HepG2 (cell line): ENCODE results near the gene BICRA.

Experiments
- CEBPB ChIP-seq: IDR thresholded peaks from 2 replicates; pipeline ENCODE4 v1.6.1; 2011; ENCODE audit warnings: low read depth, low read length, improper control_type of control experiment, borderline replicate concordance
- CEBPG ChIP-seq: IDR thresholded peaks from 2 replicates; pipeline ENCODE4 v1.6.1; 2016
- CHD2 ChIP-seq: IDR thresholded peaks from 2 replicates; pipeline ENCODE4 v1.6.1; 2011; ENCODE audit warnings: low read depth, low read length, improper control_type of control experiment
- ELF1 ChIP-seq: sonication (generic); formaldehyde crosslinking; IDR thresholded peaks from 2 replicates; pipeline ENCODE4 v1.4.0; 2020; ENCODE audit warnings: missing genetic modification reagents
- FOSL2 ChIP-seq: sonication (generic); formaldehyde crosslinking; IDR thresholded peaks from 2 replicates; pipeline ENCODE4 v1.4.0; 2020; ENCODE audit warnings: missing genetic modification reagents
- FOXM1 ChIP-seq: sonication (generic); formaldehyde crosslinking; IDR thresholded peaks from 2 replicates; pipeline ENCODE4 v1.5.0; 2020; ENCODE audit warnings: missing genetic modification reagents
- JUND ChIP-seq: sonication (generic); formaldehyde crosslinking; IDR thresholded peaks from 2 replicates; pipeline ENCODE4 v1.8.0; 2022; ENCODE audit warnings: mild to moderate bottlenecking, missing genetic modification reagents
- REST ChIP-seq, 2 experiments: IDR thresholded peaks; 2 replicates each; pipeline ENCODE4 v1.6.1; 2011 to 2012; ENCODE audit warnings: low read length in 2 of 2, borderline replicate concordance in 1 of 2, low read depth in 1 of 2, mild to moderate bottlenecking in 1 of 2, moderate library complexity in 1 of 2
- SNAPC2 ChIP-seq: sonication (generic); formaldehyde crosslinking; IDR thresholded peaks from 2 replicates; pipeline ENCODE4 v1.8.1; 2022; ENCODE audit warnings: mild to moderate bottlenecking, missing genetic modification reagents
- YY1 ChIP-seq: IDR thresholded peaks from 2 replicates; pipeline ENCODE4 v1.6.1; 2011; ENCODE audit warnings: low read length, low read depth, moderate library complexity, mild to moderate bottlenecking; ENCODE audit not compliant: insufficient read depth, insufficient replicate concordance
- ZFX ChIP-seq: sonication (generic); formaldehyde crosslinking; IDR thresholded peaks from 2 replicates; pipeline ENCODE4 v1.4.0; 2020; ENCODE audit warnings: mild to moderate bottlenecking, low read depth, missing genetic modification reagents, moderate library complexity
- ZHX2 ChIP-seq, 2 experiments: sonication (generic) in 1 of 2; formaldehyde crosslinking in 1 of 2; IDR thresholded peaks; 2 replicates each; pipeline versions ENCODE4 v1.6.1 to v1.9.0; 2014 to 2022; ENCODE audit warnings: antibody characterized with exemption in 1 of 2, borderline replicate concordance in 1 of 2, inconsistent platforms in 1 of 2, low read depth in 1 of 2, missing genetic modification reagents in 1 of 2
- ZKSCAN8 ChIP-seq: IDR thresholded peaks from 2 replicates; pipeline ENCODE4 v1.6.1; 2016; ENCODE audit warnings: borderline replicate concordance, missing genetic modification reagents, missing compliant biosample characterization
- ZNF138 ChIP-seq: sonication (generic); formaldehyde crosslinking; IDR thresholded peaks from 2 replicates; pipeline ENCODE4 v1.5.0; 2020; ENCODE audit warnings: mild to moderate bottlenecking, low read depth, missing genetic modification reagents

GRCh38 chr19:47658431-47659348 lies 49.8 kb downstream of the BICRA start:
- no peak for TF ChIP-seq ZNF138
- no peak for TF ChIP-seq FOSL2 (CRISPR knock-in tag)
- no peak for TF ChIP-seq REST (IDR thresholded peaks at IDR 0.05; ENCODE audit: borderline replicate concordance in 1 of 2, low read depth in 1 of 2, low read length in 2 of 2)
- no peak for TF ChIP-seq SNAPC2 (CRISPR knock-in tag)
- TF ChIP-seq ZKSCAN8 (CRISPR knock-in tag) = no peak
- TF ChIP-seq ZFX (CRISPR knock-in tag) = no peak
- TF ChIP-seq ELF1 (CRISPR knock-in tag) = no peak
- no peak for TF ChIP-seq YY1
- no peak for TF ChIP-seq FOXM1 (CRISPR knock-in tag)
- no peak for TF ChIP-seq CHD2
- TF ChIP-seq JUND (CRISPR knock-in tag) = no peak
- TF ChIP-seq ZHX2 (IDR thresholded peaks at IDR 0.05; ENCODE audit: low read depth) = no peak
- no peak for TF ChIP-seq ZHX2 (CRISPR knock-in tag; IDR thresholded peaks at IDR 0.05; ENCODE audit: borderline replicate concordance)
- no peak for TF ChIP-seq CEBPB
- no peak for TF ChIP-seq CEBPG
